Smooth muscle cell of the brain vasculature (primary cell): ENCODE results near the gene RCL1.
"Not testable (repeated sequence)": the region's sequence is repeated elsewhere in the genome, so short reads cannot be mapped to it uniquely, and the experiment has no call there.

Experiments used
- DNase-seq: peaks from one replicate; pipeline ENCODE4 v3.0.0-alpha.2; 2012; ENCODE audit warnings: low read depth, low spot score

Gene RCL1, protein sequence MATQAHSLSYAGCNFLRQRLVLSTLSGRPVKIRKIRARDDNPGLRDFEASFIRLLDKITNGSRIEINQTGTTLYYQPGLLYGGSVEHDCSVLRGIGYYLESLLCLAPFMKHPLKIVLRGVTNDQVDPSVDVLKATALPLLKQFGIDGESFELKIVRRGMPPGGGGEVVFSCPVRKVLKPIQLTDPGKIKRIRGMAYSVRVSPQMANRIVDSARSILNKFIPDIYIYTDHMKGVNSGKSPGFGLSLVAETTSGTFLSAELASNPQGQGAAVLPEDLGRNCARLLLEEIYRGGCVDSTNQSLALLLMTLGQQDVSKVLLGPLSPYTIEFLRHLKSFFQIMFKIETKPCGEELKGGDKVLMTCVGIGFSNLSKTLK

DNA sequence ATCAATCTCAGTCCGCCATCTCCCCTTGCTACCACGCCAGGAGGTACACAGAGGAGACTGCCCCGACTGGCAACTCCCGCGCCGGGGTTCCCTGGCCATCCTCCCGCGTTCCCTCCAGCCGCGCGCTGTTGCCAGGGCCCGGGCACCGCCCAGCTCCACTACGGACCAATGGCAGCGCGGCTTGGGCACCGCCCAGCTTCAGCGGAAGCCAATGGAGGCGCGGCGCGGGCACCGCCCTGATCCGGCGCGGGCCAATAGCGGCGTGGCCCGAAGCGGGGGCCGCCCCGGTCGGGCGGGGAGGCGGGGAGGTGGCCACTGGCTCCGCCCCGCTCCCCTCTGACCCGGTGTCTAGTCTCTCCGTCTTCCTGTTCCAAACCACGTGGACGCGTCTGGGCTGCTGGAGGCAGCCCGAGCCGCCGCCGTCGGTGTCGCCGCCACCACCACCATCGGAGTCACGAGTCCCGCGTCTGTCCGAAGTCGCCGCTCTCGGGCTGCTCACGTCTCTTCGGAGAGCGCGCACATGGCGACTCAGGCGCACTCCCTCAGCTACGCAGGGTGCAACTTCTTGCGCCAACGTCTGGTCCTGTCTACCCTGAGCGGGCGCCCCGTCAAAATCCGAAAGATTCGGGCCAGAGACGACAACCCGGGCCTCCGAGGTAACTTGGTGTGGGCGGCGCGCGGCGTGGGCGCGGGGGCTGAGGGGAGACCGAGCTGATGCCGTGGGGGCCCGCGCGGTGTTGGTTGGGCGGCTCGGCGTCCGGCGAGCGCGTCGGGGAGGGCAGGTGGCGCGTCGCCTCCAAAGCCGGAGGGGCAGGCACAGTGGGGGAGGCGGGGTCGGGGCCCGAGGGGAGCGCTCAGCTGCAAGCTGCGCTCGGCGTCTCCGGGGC is at the start of gene RCL1:
Gene RCL1 (plus strand): TSS at position 373 of the 887 bp plus-strand sequence. CDS start 148 bp downstream, at position 521.
- DNase-seq = peak; percentile 91

DNA sequence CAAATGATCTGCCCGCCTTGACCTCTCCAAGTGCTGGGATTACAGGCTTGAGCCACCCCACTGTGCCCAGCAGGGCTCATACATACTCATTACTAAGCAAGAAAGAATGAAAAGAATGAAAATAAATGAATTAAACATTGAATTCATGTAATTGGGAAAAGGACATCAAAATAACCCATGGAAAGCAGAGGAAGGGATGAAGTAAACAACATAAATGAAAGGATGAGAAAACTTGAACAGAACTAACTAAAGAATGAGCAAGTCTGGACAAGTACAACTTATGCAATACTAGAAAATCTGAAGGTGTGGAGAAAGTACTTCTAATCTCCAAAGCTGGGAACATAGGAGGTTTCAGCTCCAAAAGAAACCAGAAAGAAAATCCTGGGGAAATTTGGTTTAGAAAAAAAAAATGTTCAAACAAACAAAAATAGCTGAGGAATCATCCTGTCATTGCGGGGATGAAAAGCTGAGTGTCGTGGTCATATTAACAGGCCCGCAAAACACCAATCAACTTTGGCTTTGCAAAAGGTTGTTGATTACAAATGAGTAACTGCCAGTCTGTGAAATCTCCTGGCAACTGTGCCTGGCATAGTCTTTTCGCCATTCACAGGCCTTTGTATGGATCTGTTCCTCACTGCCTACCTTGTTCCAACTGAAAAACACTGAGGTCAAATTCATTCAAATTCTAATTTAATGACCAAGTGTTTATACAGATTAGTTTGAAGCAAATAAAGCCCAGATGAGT is 49.4 kb upstream of the RCL1 start:
- no peak for DNase-seq

DNA sequence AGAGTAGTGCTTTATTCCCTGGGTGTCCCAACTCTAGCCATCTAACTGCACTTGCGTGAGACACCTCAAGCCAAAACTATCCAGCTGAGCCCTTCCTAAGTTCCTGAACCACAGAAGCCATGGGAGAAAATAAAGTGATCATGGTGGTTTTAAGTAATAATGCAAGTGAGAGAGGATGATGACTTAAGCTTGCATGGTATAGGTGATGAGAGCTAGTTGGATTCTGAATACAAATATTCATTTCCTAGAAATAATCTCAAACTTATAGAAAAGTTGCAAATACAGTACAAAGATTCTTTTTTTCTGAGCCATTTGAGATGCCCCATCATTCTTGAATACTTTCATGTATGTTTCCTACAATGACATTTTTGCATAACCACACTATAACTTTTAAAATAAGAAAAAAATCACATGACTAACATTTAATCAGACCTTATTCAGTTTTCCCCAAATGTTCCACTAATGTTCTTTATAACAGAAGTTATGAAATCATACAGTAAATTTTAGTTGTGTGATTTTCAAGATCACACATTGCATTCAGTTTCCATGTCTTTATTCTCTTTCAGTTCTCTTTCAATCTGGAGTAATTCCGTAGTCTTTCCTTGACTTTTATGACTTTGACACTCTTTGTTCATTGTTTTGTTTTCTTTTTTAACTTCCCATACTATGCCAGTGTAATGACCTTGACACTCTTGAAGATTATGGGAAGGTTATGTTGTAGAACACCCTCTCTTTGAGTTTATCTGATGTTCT is 46.3 kb upstream of the RCL1 start:
- DNase-seq = no peak

DNA sequence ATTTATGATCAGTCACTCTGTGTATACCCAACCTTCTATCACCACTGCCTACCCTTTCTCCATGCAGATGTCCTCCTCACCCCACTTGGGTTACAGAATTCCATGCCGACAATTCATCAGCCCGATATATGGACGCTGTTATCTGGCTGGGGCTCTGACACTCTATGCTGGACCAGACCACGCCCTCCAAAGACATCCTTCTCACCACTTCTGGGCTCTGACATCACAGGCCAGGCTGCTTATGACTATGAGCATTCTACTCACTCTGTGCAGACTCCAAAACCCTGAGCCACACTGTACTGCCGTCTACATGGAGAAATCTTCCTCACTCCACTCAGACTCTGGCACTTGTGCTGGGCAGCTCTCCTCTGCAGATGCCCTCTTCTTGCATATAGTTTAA is 44.1 kb upstream of the RCL1 start:
- no peak for DNase-seq

DNA sequence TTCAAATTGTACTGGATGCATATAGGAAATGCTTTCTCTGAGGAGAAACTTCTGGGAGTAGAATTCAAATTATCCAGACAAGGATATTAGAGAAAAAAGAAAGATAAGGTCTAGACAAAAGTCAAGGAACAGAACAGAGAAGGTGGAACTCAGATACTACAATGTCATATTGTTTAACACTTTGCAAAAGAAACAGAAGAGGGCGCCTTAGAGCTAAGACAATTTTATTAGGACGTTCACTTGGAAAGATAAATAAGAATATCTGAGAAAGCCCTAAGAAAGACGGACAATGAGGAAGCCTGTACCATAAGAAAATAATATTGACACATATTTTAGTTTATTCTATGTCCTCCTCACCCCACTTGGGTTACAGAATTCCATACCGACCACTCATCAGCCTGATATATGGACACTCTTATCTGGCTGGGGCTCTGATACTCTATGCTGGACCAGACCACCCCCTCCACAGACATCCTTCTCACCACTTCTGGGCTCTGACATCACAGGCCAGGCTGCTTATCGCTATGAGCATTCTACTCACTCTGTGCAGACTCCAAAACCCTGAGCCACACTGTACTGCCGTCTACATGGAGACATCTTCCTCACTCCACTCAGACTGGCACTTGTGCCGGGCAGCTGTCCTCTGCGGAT is 42.6 kb upstream of the RCL1 start:
- no peak for DNase-seq

DNA sequence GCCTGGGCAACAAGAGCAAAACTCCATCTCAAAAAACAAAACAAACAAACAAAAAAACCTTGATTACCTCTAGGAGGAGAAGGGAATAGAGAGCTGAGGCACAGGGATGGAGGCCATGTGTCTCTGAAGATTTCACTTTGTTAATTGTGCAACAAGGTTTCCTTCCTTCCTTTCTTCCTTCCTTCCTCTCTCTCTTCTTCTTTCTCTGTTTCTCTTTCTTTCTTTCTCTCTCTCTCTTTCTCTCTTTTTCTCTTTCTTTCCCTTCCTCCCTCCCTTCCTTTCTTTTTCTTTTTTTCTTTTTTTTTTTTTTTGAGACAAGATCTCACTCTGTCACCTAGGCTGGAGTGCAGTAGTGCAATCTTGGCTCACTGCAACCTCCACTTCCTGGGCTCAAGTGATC is 38.2 kb upstream of the RCL1 start:
- not testable (repeated sequence) for DNase-seq

DNA sequence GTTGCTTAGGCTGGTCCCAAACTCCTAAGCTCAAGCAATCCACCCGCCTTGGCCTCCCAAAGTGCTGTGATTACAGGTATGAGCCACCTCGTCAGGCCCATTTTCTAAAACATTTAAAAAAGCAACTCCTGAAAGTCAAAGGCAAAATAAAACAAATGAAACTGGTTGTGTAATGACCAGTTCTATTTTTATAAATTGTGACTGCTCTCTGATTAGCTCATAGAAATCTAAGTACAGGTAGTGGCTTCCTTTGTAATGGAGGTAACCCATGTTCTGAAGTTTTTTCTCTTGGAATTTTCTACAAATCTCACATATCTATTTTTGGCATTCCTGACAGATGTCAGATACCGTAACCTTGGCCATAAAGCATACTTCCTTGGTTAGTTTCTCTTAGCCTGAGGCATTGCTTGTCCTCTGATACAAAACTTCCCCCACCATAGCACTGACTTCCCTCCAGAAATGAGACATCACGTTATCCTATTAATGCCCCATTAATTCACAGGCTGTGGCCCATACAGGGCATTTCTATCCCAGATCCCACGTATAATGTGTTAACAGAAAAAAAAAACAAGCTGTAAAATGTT is 37.6 kb upstream of the RCL1 start:
- DNase-seq = no peak

DNA sequence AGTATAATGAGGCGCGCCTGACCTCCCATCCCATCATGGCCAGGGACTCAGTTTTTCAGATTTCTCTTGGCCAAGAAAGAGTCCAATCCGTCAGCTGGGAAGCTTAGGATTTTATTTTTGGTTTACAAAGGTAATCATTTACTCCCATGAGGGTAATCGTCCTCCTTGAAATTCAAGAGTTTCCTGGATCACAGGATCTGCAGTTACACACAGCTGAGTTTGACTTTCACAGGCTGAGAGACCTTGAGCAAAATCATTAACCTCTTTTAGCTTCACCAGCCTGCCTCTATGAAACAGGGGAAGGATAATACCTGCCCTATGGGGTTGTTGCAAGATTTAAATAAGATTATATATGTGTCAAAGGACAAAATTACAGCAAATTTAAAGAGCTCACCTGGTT is 36.3 kb upstream of the RCL1 start:
- DNase-seq = no peak

DNA sequence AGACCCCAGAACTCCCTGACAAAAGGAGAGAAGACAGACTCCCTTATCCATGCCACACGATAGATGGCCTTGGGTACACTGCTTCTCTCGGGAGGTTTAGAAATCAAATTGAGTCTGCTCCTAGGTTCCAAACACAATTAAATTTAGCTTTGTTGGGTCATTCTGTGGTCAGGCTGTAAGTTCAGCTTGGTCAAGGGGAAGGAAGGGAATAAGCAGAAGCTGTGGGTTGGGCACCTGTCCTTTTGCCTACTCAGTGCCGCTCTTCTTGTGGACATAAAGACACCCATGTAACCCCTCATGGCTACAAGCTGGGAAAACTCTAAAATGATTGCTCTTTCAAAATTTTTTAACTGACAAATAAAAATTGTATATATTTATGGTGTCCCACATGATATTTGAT is 32.6 kb upstream of the RCL1 start:
- no peak for DNase-seq

DNA sequence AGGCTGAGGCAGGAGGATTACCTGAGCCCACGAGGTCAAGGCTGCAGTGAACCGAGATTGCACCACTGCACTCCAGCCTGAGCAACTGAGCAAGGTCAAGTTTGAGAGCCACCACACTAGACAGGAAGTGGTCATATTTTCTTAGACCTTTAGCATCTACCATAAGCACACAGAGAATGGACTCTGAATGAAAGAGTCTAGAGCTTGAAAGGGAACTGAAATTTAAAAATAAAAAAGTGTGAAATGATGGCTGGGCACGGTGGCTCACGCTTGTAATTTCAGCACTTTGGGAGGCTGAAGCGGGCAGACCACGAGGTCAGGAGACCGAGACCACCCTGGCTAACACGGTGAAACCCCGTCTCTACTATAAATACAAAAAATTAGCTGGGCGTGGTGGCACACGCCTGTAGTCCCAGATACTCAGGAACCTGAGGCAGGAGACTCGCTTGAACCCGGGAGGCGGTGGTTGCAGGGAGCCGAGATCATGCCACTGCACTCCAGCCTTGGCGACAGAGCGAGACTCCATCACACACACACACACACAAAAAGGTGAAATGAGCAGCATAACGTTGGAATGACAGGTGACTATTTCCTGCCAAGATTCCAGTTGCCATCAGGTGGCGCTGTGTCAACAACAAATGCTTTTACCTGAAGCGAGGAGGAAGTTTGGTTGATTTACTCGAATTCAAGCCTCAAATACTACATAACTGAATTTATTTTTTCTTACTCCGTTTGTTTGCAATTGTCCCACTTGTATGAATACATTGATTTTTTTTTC is 30.4 kb upstream of the RCL1 start:
- no peak for DNase-seq

DNA sequence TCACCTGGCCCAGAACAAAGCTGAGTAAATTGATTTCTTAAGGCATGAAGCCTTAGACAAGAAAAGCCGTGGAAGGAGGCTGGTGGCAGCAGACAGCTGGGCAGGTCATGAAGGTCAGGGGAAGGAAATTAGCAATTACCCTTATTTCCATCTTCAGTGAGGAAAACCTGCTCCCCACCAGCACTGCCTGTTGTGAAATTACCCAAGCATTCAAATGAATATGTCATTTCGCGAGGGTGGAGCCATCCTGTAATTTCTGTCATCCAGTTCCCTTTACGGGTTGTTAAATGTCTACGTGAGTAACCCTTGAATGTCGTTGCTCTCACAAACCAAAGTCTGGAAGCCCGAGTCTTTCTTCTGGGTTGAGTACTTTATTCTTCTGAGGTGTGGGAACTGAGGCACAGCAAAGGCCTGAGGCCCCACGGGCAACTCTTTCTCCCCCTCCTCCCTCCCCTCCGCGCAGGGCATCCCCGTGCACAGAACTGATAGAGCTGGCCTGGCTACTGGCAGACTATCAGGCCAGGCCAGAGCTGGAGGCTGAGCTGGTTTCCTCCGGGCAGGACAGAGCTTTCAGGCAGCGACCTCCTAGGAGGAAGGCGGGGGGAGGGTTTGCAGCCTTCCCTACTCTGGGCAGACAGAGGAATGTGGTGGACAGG is 29.7 kb upstream of the RCL1 start:
- no peak for DNase-seq

DNA sequence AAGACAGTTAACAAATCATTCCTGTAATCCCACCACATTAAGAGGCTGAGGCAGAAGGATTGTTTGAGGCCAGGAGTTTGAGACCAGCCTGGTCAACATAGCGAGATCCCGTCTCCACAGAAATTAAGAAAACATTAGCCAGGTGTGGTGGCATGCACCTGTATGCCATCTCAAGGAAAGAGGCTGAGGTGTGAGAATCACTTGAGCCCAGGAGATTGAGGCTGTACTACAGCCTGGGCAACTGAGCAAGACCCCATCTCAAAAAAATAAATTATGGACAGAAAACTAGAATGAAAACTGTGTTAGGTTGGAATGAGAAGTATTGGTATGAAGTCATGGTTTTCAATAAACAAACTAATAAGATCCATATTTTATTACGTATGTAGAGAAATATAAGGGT is 28.7 kb upstream of the RCL1 start:
- DNase-seq = no peak

DNA sequence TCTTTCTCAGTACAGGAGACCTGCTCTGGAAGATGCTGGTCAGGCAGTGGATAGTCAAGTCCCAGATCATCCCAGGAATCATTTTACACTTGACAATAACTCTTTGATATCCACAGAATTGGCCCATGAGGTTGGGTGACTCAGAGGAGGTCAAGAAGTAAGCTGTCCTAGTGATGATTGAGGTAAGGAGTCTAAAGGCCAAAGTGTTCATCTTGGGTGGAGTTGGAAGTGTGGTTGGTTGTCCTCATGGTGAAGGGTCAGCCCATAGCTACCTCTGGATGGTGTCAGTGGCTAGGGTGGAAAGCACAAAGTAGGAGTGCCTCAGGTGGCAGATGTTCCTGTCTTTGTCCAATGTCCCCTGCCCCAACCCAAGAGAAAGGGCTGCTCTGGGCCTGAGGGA is 24.1 kb upstream of the RCL1 start:
- no peak for DNase-seq

DNA sequence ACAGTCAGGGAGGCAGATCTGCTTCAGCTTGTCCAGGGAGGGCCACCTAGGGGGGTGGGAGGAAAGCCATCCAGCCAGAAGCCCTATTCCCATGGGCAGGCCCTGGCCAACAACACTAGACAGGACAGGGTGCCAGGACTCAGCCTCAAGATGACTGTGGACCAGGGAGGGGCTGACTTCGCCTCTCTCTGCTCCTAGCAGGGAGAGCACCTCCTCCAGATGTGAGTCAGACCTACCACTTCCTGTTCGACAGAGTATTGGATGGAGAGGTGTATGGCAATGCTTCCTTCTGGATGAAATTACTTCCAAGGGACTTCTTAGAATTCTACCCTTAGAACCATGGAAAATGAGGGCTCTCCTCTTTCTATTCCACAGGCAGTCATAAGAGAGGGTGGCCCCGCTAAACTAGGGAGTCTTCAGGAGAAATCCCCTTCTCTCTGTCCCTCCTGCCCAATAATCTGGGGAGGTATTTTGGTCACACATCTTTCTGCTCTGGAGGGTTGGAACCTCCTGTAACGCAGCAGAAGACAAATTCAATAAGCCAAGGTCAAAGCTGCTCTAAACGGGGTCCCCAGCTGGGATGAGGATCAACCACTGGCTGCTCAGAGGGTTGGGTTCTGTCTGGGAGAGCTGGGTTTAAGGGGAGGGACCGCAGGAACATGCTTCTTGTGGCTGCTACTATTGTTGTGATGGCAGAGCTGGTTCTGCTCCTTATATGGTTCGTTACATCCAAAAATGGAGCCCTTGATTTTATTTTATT is 23.2 kb upstream of the RCL1 start:
- no peak for DNase-seq

DNA sequence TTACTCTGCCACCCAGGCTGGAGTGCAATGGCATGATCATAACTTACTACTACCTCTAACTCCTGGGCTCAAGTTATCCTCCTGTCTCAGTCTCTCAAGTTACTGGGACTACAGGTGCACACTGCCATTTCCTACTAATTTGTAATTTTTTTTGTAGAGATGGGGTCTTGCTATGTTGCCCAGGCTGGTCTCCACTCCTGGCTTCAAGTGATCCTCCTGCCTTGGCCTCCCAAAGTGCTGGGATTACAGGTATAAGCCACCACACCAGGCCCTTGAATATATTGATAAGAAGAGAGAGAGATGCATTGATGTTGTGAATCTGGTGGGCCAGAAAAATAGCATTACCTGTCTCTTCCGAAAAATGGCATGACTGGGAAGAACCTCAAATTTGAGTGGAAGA is 21.0 kb upstream of the RCL1 start:
- no peak for DNase-seq

DNA sequence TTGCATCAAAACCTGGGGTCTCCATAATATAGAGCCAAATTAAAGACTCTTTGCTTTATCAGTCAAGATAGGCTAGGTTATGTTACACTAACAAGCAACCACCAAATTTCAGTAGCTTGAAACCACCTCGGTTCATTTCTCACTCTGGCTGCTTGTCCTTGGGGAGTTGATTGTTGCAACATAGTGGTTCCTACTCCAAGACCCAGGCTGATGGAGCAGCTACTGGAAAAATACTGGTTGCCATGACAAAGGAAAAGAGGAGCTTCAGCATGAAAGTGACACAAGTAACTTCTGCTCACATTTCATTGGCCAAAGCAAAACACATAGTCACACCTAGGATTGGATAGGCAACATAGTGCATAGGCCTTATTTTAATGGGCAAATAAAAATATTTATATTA is 18.5 kb upstream of the RCL1 start:
- no peak for DNase-seq

DNA sequence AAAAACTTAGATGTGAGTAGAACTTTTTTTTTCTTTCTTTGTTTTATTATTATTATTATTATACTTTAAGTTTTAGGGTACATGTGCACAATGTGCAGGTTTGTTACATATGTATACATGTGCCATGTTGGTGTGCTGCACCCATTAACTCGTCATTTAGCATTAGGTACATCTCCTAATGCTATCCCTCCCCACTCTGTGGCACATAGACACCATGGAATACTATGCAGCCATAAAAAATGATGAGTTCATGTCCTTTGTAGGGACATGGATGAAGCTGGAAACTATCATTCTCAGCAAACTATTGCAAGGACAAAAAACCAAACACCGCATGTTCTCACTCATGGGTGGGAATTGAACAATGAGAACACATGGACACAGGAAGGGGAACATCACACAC is 17.8 kb upstream of the RCL1 start:
- not testable (repeated sequence) for DNase-seq

DNA sequence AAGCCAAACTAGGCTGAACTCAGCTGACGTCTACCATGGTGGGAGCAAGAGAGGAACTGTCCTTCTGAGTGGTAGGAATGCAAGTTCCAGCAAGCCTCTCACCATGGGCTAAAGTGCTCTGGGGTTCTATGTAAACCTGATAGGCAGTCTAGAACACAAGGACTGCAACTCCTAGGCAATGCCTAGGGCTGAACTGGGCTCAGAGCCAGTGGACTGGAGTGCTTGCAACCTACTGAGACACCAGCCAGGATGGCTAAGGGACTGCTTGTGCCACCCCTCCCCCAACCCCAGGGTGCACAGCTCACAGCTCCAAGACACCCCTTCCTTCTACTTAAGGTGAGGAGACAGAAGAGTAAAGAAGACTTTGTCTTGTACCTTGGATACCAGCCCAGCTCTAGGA is 12.1 kb upstream of the RCL1 start:
- DNase-seq = no peak

DNA sequence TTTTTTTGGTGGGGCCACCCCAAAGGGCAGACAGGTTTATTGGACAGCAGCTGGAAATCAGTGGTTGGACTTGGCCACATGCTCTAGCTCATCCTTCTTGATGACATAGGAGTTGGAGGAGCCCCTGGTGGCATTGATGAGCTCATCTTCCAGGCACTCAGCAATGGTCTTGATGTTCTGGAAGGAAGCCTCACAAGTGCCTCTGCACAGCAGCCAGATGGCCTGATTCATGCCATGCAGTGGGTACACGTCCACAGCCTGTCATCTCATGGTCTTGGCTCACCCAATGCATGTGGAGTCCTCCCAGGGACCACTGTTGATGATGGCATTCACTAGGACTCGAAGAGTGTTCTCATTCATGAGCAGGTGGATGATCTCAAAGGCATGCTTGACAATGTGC is 11.3 kb upstream of the RCL1 start:
- no peak for DNase-seq
